ENCODE results near the gene CRACDL.

DNA sequence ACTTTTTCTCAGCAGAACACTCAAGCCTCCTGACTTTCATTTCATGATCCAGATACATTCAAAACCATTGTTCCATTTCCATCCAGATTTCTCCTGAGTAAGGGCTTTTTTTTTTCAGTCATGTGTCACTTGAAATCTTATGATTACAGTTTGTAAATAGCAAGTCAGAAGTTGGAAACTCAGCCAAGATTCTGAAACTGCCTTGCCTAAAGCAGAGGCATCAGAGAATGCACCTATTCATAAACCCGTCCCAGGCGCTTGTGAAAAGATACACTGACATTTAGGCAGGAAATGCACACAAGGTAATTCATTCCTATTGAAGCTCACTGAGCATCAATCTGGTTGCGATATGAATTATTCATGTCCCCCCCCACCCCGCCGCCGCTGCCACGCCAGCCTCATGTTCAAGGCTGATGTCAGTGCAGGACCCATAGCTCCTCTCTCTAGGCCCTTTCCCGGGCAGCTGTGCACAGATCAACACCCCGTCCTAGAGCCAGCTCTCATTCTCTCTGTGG, 174.7 kb downstream of the CRACDL start:
- TF ChIP-seq RAD21 (IDR thresholded peaks at IDR 0.05; ENCODE audit: low read depth) (no peak), TAF1 (IDR thresholded peaks at IDR 0.05; ENCODE audit: low read depth) (no peak), YY1 (IDR thresholded peaks at IDR 0.05; ENCODE audit: low read depth) (no peak), TCF12 (IDR thresholded peaks at IDR 0.05; ENCODE audit: low read depth) (no peak), ZBTB7A (IDR thresholded peaks at IDR 0.05; ENCODE audit: low read depth) (no peak), CEBPB (IDR thresholded peaks at IDR 0.05) (no peak), EP300 (IDR thresholded peaks at IDR 0.05; ENCODE audit: borderline replicate concordance) (no peak), REST (IDR thresholded peaks at IDR 0.05; ENCODE audit: low read depth) (no peak), MAX (IDR thresholded peaks at IDR 0.05) (no peak), EGR1 (IDR thresholded peaks at IDR 0.05) (no peak), CREB1 (IDR thresholded peaks at IDR 0.05; ENCODE audit: low read depth) (no peak)
- TF ChIP-seq, protein P1, sequence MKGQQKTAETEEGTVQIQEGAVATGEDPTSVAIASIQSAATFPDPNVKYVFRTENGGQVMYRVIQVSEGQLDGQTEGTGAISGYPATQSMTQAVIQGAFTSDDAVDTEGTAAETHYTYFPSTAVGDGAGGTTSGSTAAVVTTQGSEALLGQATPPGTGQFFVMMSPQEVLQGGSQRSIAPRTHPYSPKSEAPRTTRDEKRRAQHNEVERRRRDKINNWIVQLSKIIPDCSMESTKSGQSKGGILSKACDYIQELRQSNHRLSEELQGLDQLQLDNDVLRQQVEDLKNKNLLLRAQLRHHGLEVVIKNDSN (IDR thresholded peaks at IDR 0.05): no peak
